IgD-negative memory B cell (primary cell): ENCODE data around the gene LPP. TPM values are rescaled to one million over a fixed set of nuclear protein-coding genes. Genes with fewer than 3 reads are reported as not detected.

Experiments used
- H3K27ac Mint-ChIP-seq, 3 donors: one replicate each; pipeline ENCODE4 v1.8.0; 2020 to 2022; ENCODE audit warnings: mild to moderate bottlenecking in 3 of 3, mixed read lengths in 3 of 3, moderate library complexity in 1 of 3
- H3K27me3 Mint-ChIP-seq: one replicate; pipeline ENCODE4 v1.8.0; 2021; ENCODE audit warnings: mixed read lengths
- H3K36me3 Mint-ChIP-seq: one replicate; pipeline ENCODE4 v1.8.0; 2020; ENCODE audit warnings: mild to moderate bottlenecking, mixed read lengths
- H3K4me1 Mint-ChIP-seq, 3 donors: one replicate each; pipeline ENCODE4 v1.8.0; 2020 to 2022; ENCODE audit warnings: mixed read lengths in 3 of 3, mild to moderate bottlenecking in 1 of 3
- H3K4me3 Mint-ChIP-seq, 4 donors: one replicate each; pipeline ENCODE4 v1.8.0; 2020 to 2022; ENCODE audit warnings: mild to moderate bottlenecking in 4 of 4, mixed read lengths in 4 of 4, moderate library complexity in 3 of 4
- H3K9me3 Mint-ChIP-seq, 3 donors: one replicate each; pipeline ENCODE4 v1.8.0; 2020 to 2021; ENCODE audit warnings: mixed read lengths in 3 of 3, mild to moderate bottlenecking in 1 of 3
- polyA plus RNA-seq: library from polyadenylated mRNA; unstranded; fragments of 300-500 nt; fragmentation: Illumina TruSeq; gene quantifications from one replicate; pipeline ENCODE4 v1.2.3, GENCODE V29; 2021

The LPP gene
- polyA plus RNA-seq, 1 donor from 2014 or later, result 29.2 TPM

- Mint-ChIP-seq H3K27ac (no peak overlapping the region), H3K9me3 (peaks cover 0 to 4% (median 0%) of the 10 kb centered on the region in 3 donors), H3K27me3 (no peaks in the 10 kb centered on the region), H3K4me1 (peaks cover 5 to 18% (median 17%) of the 10 kb centered on the region in 3 donors), H3K36me3 (peaks cover 11% of the 10 kb centered on the region), H3K4me3 (no peak overlapping the region)
Measured at GRCh38 chr3:188667926-188668325, 514.0 kb downstream of the LPP start.

GRCh38 chr3:188670446-188670845 lies 516.5 kb downstream of the LPP start:
- H3K27me3 Mint-ChIP-seq, result no peaks in the 10 kb centered on the region
- H3K27ac Mint-ChIP-seq, result peak overlapping the region in 1 of 3 donors; percentile 41
- peaks cover 5 to 24% (median 17%) of the 10 kb centered on the region in 3 donors for H3K4me1 Mint-ChIP-seq
- H3K9me3 Mint-ChIP-seq, result peaks cover 0 to 4% (median 0%) of the 10 kb centered on the region in 3 donors
- H3K36me3 Mint-ChIP-seq, result peaks cover 11% of the 10 kb centered on the region
- no peak overlapping the region for H3K4me3 Mint-ChIP-seq

GRCh38 chr3:188671971-188672370 lies 518.0 kb downstream of the LPP start:
- H3K36me3 Mint-ChIP-seq, result peaks cover 7% of the 10 kb centered on the region
- no peaks in the 10 kb centered on the region for H3K27me3 Mint-ChIP-seq
- peak overlapping the region in 3 of 4 donors; percentile 31 to 73 (median 66) for H3K4me3 Mint-ChIP-seq
- no peak overlapping the region for H3K27ac Mint-ChIP-seq
- peaks cover 0 to 4% (median 0%) of the 10 kb centered on the region in 3 donors for H3K9me3 Mint-ChIP-seq
- H3K4me1 Mint-ChIP-seq, result peaks cover 5 to 24% (median 17%) of the 10 kb centered on the region in 3 donors

- peaks cover 5 to 24% (median 17%) of the 10 kb centered on the region in 3 donors for H3K4me1 Mint-ChIP-seq
- no peak overlapping the region for H3K27ac Mint-ChIP-seq
- no peaks in the 10 kb centered on the region for H3K27me3 Mint-ChIP-seq
- peaks cover 11% of the 10 kb centered on the region for H3K36me3 Mint-ChIP-seq
- H3K9me3 Mint-ChIP-seq, result peaks cover 0 to 4% (median 0%) of the 10 kb centered on the region in 3 donors
- H3K4me3 Mint-ChIP-seq, result peak overlapping the region in 1 of 4 donors; percentile 73
Measured at GRCh38 chr3:188672840-188673239, 518.9 kb downstream of the LPP start.

GRCh38 chr3:188673646-188674186 lies 519.8 kb downstream of the LPP start:
- H3K27me3 Mint-ChIP-seq, result no peaks in the 10 kb centered on the region
- peaks cover 5 to 28% (median 16%) of the 10 kb centered on the region in 3 donors for H3K4me1 Mint-ChIP-seq
- H3K9me3 Mint-ChIP-seq, result peaks cover 0 to 4% (median 0%) of the 10 kb centered on the region in 3 donors
- no peak overlapping the region for H3K4me3 Mint-ChIP-seq
- H3K36me3 Mint-ChIP-seq, result peaks cover 10% of the 10 kb centered on the region
- H3K27ac Mint-ChIP-seq, result no peak overlapping the region

GRCh38 chr3:188674595-188674994 lies 520.6 kb downstream of the LPP start:
- Mint-ChIP-seq H3K27ac (no peak overlapping the region), H3K4me1 (peaks cover 7 to 28% (median 14%) of the 10 kb centered on the region in 3 donors), H3K9me3 (no peaks in the 10 kb centered on the region), H3K27me3 (no peaks in the 10 kb centered on the region), H3K4me3 (no peak overlapping the region), H3K36me3 (peaks cover 8% of the 10 kb centered on the region)

- H3K27ac Mint-ChIP-seq, result no peak overlapping the region
- no peak overlapping the region for H3K4me3 Mint-ChIP-seq
- peaks cover 6% of the 10 kb centered on the region for H3K36me3 Mint-ChIP-seq
- peaks cover 5 to 28% (median 6%) of the 10 kb centered on the region in 3 donors for H3K4me1 Mint-ChIP-seq
- H3K27me3 Mint-ChIP-seq, result no peaks in the 10 kb centered on the region
- H3K9me3 Mint-ChIP-seq, result no peaks in the 10 kb centered on the region
Measured at GRCh38 chr3:188677344-188677743, 523.4 kb downstream of the LPP start.

GRCh38 chr3:188680189-188680588 lies 526.2 kb downstream of the LPP start:
- Mint-ChIP-seq H3K4me1 (peaks cover 10 to 29% (median 19%) of the 10 kb centered on the region in 3 donors), H3K4me3 (peak overlapping the region in 1 of 4 donors; percentile 6), H3K27me3 (no peaks in the 10 kb centered on the region), H3K9me3 (peaks cover 0 to 4% (median 0%) of the 10 kb centered on the region in 3 donors), H3K27ac (peak overlapping the region in 1 of 3 donors; percentile 76), H3K36me3 (peaks cover 6% of the 10 kb centered on the region)

- Mint-ChIP-seq H3K9me3 (peaks cover 0 to 5% (median 0%) of the 10 kb centered on the region in 3 donors), H3K4me1 (peaks cover 10 to 32% (median 20%) of the 10 kb centered on the region in 3 donors), H3K27me3 (no peaks in the 10 kb centered on the region), H3K4me3 (no peak overlapping the region), H3K27ac (no peak overlapping the region), H3K36me3 (peaks cover 6% of the 10 kb centered on the region)
Measured at GRCh38 chr3:188680605-188681004, 526.6 kb downstream of the LPP start.

GRCh38 chr3:188682316-188682715 lies 528.4 kb downstream of the LPP start:
- peaks cover 5% of the 10 kb centered on the region for H3K36me3 Mint-ChIP-seq
- H3K4me1 Mint-ChIP-seq, result peaks cover 21 to 40% (median 33%) of the 10 kb centered on the region in 3 donors
- peak overlapping the region in 1 of 4 donors; percentile 53 for H3K4me3 Mint-ChIP-seq
- no peaks in the 10 kb centered on the region for H3K27me3 Mint-ChIP-seq
- H3K9me3 Mint-ChIP-seq, result peaks cover 0 to 5% (median 0%) of the 10 kb centered on the region in 3 donors
- H3K27ac Mint-ChIP-seq, result no peak overlapping the region

- Mint-ChIP-seq H3K4me3 (no peak overlapping the region), H3K36me3 (peaks cover 2% of the 10 kb centered on the region), H3K9me3 (peaks cover 0 to 5% (median 0%) of the 10 kb centered on the region in 3 donors), H3K27me3 (no peaks in the 10 kb centered on the region), H3K4me1 (peaks cover 25 to 40% (median 37%) of the 10 kb centered on the region in 3 donors), H3K27ac (peak overlapping the region in 1 of 3 donors; percentile 46)
Measured at GRCh38 chr3:188683032-188683521, 529.1 kb downstream of the LPP start.

GRCh38 chr3:188684276-188684675 lies 530.3 kb downstream of the LPP start:
- no peaks in the 10 kb centered on the region for H3K36me3 Mint-ChIP-seq
- no peak overlapping the region for H3K4me3 Mint-ChIP-seq
- H3K9me3 Mint-ChIP-seq, result peaks cover 0 to 5% (median 0%) of the 10 kb centered on the region in 3 donors
- H3K4me1 Mint-ChIP-seq, result peaks cover 28 to 35% (median 32%) of the 10 kb centered on the region in 3 donors
- no peak overlapping the region for H3K27ac Mint-ChIP-seq
- no peaks in the 10 kb centered on the region for H3K27me3 Mint-ChIP-seq

GRCh38 chr3:188685789-188686188 lies 531.8 kb downstream of the LPP start:
- Mint-ChIP-seq H3K4me3 (no peak overlapping the region), H3K36me3 (no peaks in the 10 kb centered on the region), H3K27ac (no peak overlapping the region), H3K27me3 (no peaks in the 10 kb centered on the region), H3K9me3 (peaks cover 0 to 5% (median 0%) of the 10 kb centered on the region in 3 donors), H3K4me1 (peaks cover 24 to 33% (median 27%) of the 10 kb centered on the region in 3 donors)

- Mint-ChIP-seq H3K27ac (peak overlapping the region; percentile 7 to 83 (median 49)), H3K4me3 (peak overlapping the region in 2 of 4 donors; percentile 41 to 90), H3K27me3 (no peaks in the 10 kb centered on the region), H3K4me1 (peaks cover 26 to 33% (median 26%) of the 10 kb centered on the region in 3 donors), H3K9me3 (peaks cover 0 to 5% (median 0%) of the 10 kb centered on the region in 3 donors), H3K36me3 (no peaks in the 10 kb centered on the region)
Measured at GRCh38 chr3:188686324-188686723, 532.4 kb downstream of the LPP start.

GRCh38 chr3:188687389-188687788 lies 533.4 kb downstream of the LPP start:
- H3K4me3 Mint-ChIP-seq, result peak overlapping the region in 2 of 4 donors; percentile 74 to 81
- peaks cover 29 to 33% (median 31%) of the 10 kb centered on the region in 3 donors for H3K4me1 Mint-ChIP-seq
- H3K27me3 Mint-ChIP-seq, result no peaks in the 10 kb centered on the region
- H3K9me3 Mint-ChIP-seq, result peaks cover 0 to 5% (median 0%) of the 10 kb centered on the region in 3 donors
- no peaks in the 10 kb centered on the region for H3K36me3 Mint-ChIP-seq
- H3K27ac Mint-ChIP-seq, result no peak overlapping the region
